Suprapubic skin (tissue), 4 donors: ENCODE measurements around the gene CST5. TPM values are rescaled to one million over a fixed set of nuclear protein-coding genes. Genes with fewer than 3 reads are reported as not detected.

Source experiments
- DNase-seq, 2 donors: peaks; one replicate each; pipeline ENCODE4 v3.0.0-alpha.2; 2019; ENCODE audit warnings: low spot score in 2 of 2
- H3K27ac ChIP-seq: fragments of 200-600 bp; sonication (generic); one replicate; pipeline ENCODE4 v1.5.1; 2019
- H3K27me3 ChIP-seq: fragments of 200-600 bp; sonication (generic); one replicate; pipeline ENCODE4 v1.5.1; 2019
- H3K36me3 ChIP-seq: fragments of 200-600 bp; sonication (generic); one replicate; pipeline ENCODE4 v1.5.1; 2019
- H3K4me1 ChIP-seq: fragments of 200-600 bp; sonication (generic); one replicate; pipeline ENCODE4 v1.5.1; 2019
- H3K4me3 ChIP-seq: fragments of 200-600 bp; sonication (generic); one replicate; pipeline ENCODE4 v1.5.1; 2019; ENCODE audit warnings: mild to moderate bottlenecking
- H3K9me3 ChIP-seq: fragments of 200-600 bp; sonication (generic); one replicate; pipeline ENCODE4 v1.5.1; 2019
- EP300 ChIP-seq: sonication (generic); formaldehyde crosslinking; IDR thresholded peaks from one replicate; pipeline ENCODE4 v1.6.1; 2017; ENCODE audit warnings: antibody characterized with exemption
- POLR2A ChIP-seq, 2 donors: fragments of 450-650 bp; IDR thresholded peaks; one replicate each; pipeline ENCODE4 v1.6.1; 2017; ENCODE audit warnings: antibody characterized with exemption in 2 of 2, mild to moderate bottlenecking in 2 of 2, moderate library complexity in 2 of 2
- POLR2AphosphoS5 ChIP-seq, 3 donors: sonication (generic); formaldehyde crosslinking; IDR thresholded peaks; one replicate each; pipeline ENCODE4 v1.6.1; 2017; ENCODE audit warnings: antibody characterized with exemption in 3 of 3
- WGBS: methylation state at CpG from one replicate; pipeline ENCODE4 v1.1.5; 2018; 5-methylcytosine and 5-hydroxymethylcytosine counted together
- total RNA-seq, 4 donors: library from RNA; depleted of rRNA; stranded (reverse); fragments of >200 nt; gene quantifications; one replicate each; pipeline ENCODE4 v1.1.0, GENCODE V29; 2016
- TF ChIP-seq, protein P1 (sequence below), 2 donors: fragments of 200-600 bp in 1 of 2; fragments of 450-650 bp in 1 of 2; sonication (generic) in 1 of 2; IDR thresholded peaks; one replicate each; pipeline ENCODE4 v1.5.1; 2016 to 2019; ENCODE audit warnings: antibody characterized with exemption in 2 of 2, mild to moderate bottlenecking in 1 of 2, moderate library complexity in 1 of 2

CST5 gene, protein sequence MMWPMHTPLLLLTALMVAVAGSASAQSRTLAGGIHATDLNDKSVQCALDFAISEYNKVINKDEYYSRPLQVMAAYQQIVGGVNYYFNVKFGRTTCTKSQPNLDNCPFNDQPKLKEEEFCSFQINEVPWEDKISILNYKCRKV
- total RNA-seq = not detected

DNA sequence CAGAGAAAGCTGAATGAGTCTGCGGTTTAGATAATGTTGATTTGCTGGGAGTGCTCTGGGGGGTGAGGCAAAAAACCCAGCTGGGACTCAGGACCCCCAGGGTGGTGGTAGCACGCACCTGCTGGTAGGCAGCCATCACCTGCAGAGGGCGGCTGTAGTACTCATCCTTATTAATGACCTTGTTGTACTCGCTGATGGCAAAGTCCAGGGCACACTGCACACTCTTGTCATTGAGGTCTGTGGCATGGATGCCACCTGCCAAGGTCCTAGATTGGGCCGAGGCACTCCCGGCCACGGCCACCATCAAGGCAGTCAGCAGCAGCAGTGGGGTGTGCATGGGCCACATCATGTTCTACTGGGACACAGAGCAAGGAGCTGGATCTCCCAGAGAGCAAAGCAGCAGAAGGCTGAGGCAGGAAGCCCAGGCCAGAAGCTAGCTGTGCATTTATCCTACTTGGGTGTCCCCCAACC is at the start of gene CST5:
Gene CST5, minus strand, starts transcription at position 421 of the 471 bp plus-strand sequence. Its CDS starts 72 bp downstream, at position 349.
- Histone ChIP-seq H3K9me3 (no peaks in the 10 kb centered on the region), H3K4me3 (no peak within 1 kb of the TSS), H3K27ac (no peak within 1 kb of the TSS), H3K27me3 (no peaks in the 10 kb centered on the region), H3K4me1 (no peaks in the 10 kb centered on the region), H3K36me3 (no peaks in the 10 kb centered on the region)
- no peak for DNase-seq
- WGBS = 92% methylated on average over 6 of the region's 7 CpGs
- TF ChIP-seq EP300 = no peak
- no peak for TF ChIP-seq POLR2AphosphoS5 (IDR thresholded peaks at IDR 0.05)
- TF ChIP-seq POLR2A (IDR thresholded peaks at IDR 0.05) = no peak
- TF ChIP-seq, protein P1, sequence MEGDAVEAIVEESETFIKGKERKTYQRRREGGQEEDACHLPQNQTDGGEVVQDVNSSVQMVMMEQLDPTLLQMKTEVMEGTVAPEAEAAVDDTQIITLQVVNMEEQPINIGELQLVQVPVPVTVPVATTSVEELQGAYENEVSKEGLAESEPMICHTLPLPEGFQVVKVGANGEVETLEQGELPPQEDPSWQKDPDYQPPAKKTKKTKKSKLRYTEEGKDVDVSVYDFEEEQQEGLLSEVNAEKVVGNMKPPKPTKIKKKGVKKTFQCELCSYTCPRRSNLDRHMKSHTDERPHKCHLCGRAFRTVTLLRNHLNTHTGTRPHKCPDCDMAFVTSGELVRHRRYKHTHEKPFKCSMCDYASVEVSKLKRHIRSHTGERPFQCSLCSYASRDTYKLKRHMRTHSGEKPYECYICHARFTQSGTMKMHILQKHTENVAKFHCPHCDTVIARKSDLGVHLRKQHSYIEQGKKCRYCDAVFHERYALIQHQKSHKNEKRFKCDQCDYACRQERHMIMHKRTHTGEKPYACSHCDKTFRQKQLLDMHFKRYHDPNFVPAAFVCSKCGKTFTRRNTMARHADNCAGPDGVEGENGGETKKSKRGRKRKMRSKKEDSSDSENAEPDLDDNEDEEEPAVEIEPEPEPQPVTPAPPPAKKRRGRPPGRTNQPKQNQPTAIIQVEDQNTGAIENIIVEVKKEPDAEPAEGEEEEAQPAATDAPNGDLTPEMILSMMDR (IDR thresholded peaks at IDR 0.05) = no peak

DNA sequence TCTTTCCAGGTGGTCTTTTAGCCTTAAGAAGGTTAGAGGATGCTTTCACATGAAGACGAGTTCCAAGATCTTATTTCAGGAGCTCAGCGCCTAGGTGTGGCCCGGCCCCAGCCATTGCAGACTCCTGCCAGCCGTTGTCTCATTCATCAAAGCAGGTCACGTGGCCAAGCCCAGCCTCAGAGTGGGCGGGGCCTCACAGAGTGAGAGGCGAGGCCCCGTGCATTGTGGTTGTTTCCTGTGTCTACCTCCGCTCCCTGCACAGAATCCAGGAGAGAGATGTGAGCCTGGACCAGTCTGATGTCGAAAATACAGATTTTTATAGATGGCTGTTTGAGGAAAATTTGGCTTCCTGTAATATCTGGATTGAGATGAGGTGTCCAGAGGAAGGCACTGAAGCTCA is 49.2 kb upstream of the CST5 start:
- H3K9me3 ChIP-seq = no peaks in the 10 kb centered on the region
- TF ChIP-seq EP300 (no peak), POLR2AphosphoS5 (IDR thresholded peaks at IDR 0.05) (no peak), POLR2A (IDR thresholded peaks at IDR 0.05) (no peak)
- TF ChIP-seq, protein P1 (IDR thresholded peaks at IDR 0.05) = no peak
- 60% methylated on average over 6 of the region's 10 CpGs for WGBS

DNA sequence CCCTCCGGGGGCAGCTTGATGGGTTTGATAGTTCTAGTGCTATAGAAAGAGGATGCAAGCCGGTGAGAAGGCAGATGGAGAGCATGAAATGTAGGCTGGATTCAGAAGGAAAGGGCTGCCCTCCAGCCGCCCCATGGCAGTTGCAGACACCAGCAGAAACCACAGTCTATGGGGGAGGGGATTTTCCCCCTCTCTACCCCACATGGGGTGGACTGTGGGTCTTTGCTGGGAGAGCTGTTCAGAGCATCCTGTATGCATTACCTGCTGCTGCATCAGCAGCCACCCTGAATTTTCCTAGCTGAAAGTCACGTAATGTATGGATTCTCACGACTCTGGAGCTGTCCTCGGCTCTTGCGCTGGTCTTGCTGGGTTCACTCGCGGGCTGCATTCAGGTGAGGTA is 48.8 kb upstream of the CST5 start:
- TF ChIP-seq POLR2AphosphoS5 (IDR thresholded peaks at IDR 0.05) (no peak), POLR2A (IDR thresholded peaks at IDR 0.05) (no peak), EP300 (no peak)
- TF ChIP-seq, protein P1 (IDR thresholded peaks at IDR 0.05) = no peak
- H3K36me3 ChIP-seq = no peaks in the 10 kb centered on the region
- WGBS = 80% methylated on average over 7 of the region's 9 CpGs
- no peak overlapping the region for H3K4me3 ChIP-seq
- no peaks in the 10 kb centered on the region for H3K4me1 ChIP-seq
- no peaks in the 10 kb centered on the region for H3K27me3 ChIP-seq
- no peak overlapping the region for H3K27ac ChIP-seq
- no peaks in the 10 kb centered on the region for H3K9me3 ChIP-seq
- DNase-seq = no peak

More for the DNA sequence above, 49.2 kb upstream of the CST5 start:
- H3K36me3 ChIP-seq = no peaks in the 10 kb centered on the region
- H3K27ac ChIP-seq = no peak overlapping the region
- H3K4me1 ChIP-seq = no peaks in the 10 kb centered on the region
- H3K4me3 ChIP-seq = no peak overlapping the region
- DNase-seq = no peak
- no peaks in the 10 kb centered on the region for H3K27me3 ChIP-seq

DNA sequence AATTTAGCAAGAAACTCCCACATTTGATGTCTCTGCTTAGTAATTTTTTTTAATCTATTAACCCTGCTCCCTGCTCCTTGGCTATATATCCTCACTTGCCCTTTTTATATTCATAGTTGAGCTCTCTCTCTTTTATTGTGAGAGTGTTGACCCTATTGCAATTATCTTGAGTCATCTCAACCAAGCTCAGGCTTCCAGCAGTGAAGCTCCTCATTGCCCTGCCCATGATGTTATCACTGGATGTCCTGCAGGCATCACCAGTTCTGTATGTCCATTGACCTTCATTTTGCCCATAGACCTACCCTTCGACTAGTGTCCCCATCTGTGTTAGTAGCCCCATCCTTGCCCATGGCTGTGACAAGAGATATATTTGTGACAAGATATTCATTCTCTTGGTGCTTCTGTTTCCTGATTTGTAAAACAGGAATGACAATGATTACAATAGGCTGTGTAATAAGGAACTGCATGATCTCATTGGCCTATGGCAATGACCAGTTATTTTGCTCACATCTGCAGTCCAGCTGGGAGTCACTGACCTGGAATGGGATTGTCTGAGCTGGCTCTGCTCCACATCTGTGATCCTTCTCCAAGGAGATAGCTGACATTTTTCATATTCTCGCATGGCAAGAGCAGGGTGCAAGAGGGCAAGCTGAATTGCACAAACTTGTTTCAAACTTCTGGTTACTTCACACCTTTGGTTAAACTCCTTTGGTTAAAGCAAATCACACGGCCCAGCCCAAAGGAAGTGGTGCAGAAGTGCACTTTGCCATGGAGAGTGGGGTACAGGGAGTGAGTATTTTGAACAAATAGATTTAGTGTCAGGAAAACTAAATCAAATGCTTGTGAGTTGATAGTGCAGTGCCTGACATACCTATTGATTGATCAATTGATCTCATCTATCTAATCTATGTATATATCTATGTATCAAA is 47.7 kb upstream of the CST5 start:
- DNase-seq = no peak
- TF ChIP-seq POLR2A (IDR thresholded peaks at IDR 0.05) (no peak), POLR2AphosphoS5 (IDR thresholded peaks at IDR 0.05) (no peak), EP300 (no peak)
- TF ChIP-seq, protein P1 (IDR thresholded peaks at IDR 0.05) = no peak
- H3K27ac ChIP-seq = no peak overlapping the region
- H3K27me3 ChIP-seq = no peaks in the 10 kb centered on the region
- H3K4me1 ChIP-seq = no peaks in the 10 kb centered on the region
- no peak overlapping the region for H3K4me3 ChIP-seq
- H3K36me3 ChIP-seq = no peaks in the 10 kb centered on the region
- 58% methylated on average over 3 of the region's 3 CpGs for WGBS
- no peaks in the 10 kb centered on the region for H3K9me3 ChIP-seq

DNA sequence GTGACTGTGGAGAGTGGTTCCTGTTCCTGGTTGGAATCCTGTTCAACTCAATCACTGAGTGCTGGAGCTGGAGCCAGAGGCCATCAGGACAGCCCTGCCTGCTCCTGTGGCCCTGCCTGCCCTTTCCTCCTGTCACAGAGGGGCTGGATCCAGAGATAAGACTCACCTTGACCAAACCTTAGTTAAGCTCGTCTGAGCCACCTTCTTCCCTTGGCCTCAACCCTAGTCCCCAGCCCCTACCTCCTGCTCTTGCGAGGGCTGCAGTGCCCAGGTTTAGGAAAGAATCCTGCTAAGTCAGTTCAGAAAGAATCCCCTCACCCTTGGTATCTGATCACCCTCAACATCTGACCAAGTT is 47.0 kb upstream of the CST5 start:
- H3K36me3 ChIP-seq = no peaks in the 10 kb centered on the region
- no peaks in the 10 kb centered on the region for H3K27me3 ChIP-seq
- WGBS = 100% methylated on average over 2 of the region's 2 CpGs
- DNase-seq = no peak
- H3K4me1 ChIP-seq = no peaks in the 10 kb centered on the region
- TF ChIP-seq POLR2A (IDR thresholded peaks at IDR 0.05) (no peak), EP300 (no peak)
- TF ChIP-seq, protein P1 (IDR thresholded peaks at IDR 0.05) = no peak
- no peak overlapping the region for H3K27ac ChIP-seq
- H3K4me3 ChIP-seq = no peak overlapping the region
- H3K9me3 ChIP-seq = no peaks in the 10 kb centered on the region
